ENCODE data around the gene IQSEC2. TPM values are rescaled to one million over a fixed set of nuclear protein-coding genes. Genes with fewer than 3 reads are reported as not detected.

The IQSEC2 gene
- total and polyA plus RNA-seq, 2 of the 8 experiments (the other 6 are each of a cell fraction or from before 2014, with no cell fraction given), result 6.1 to 54.9 TPM

DNA sequence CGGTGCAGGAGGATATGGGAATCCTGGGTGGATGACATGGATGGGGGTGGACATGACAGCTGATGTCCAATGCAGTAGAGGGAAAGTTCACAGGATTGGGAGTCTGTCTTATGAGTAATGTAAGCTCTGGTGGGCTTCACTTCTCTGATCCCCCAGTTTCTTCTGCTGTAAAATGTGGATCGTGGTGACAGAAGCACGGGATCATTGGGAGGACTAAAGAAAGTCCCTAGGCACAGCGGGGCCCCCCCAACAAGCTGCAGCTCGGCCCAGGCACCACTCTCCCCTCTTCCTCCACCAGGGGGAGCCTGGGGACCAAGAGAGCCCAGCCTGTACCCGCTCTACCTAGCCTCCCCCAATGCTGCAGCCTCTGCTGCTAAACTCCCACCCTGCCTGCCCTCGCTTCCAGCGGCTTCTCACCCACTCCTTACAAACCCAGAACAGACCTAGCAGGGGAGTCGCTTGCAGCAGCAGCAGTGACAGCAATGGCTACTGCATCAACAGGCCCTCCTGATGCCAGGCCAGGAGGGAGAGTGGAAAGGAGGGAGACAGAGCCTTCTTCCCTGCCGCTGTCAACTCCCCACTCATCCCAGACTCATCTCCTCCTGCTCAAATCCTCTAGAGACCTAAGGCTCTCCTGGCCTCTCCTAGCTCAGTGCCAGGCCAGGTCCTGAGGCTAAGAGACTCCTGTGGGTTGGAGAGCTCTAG is 36.1 kb upstream of the IQSEC2 start:
- FAIRE-seq, result no peak
- Histone ChIP-seq H3K27ac (ENCODE audit: low read depth, low read length) (no peak overlapping the region), H3K4ac (replicated peaks; ENCODE audit: insufficient read length, low read depth, low read length) (no peak overlapping the region), H3K79me2 (ENCODE audit: control insufficient read depth in 1 of 2, insufficient read depth in 2 of 2, low read length in 2 of 2) (peaks cover 5 to 57% of the 10 kb centered on the region in 2 experiments; a peak in 3 of 4 replicates), H4K8ac (ENCODE audit: extremely low read depth, insufficient read depth, low read length) (no peak overlapping the region), H3K56ac (replicated peaks; ENCODE audit: insufficient read length, low read depth, low read length) (no peak overlapping the region), H3K4me1 (replicated peaks in 1 of 4; ENCODE audit: control insufficient read depth in 3 of 4, insufficient read depth in 4 of 4, low read length in 3 of 4) (peaks cover 4 to 20% (median 7%) of the 10 kb centered on the region in 4 experiments), H3K23ac (ENCODE audit: insufficient read length) (no peak overlapping the region), H4K20me1 (replicated peaks in 1 of 2; ENCODE audit: control insufficient read depth in 1 of 2, insufficient read depth in 2 of 2, low read length in 2 of 2) (no peaks in the 10 kb centered on the region), H3K23me2 (ENCODE audit: low read depth, low read length) (peaks cover 13% of the 10 kb centered on the region; the same call in 1 of the 2 replicates), H3K79me1 (ENCODE audit: low read depth, low read length) (no peaks in the 10 kb centered on the region; the same call in 1 of the 2 replicates), H3K18ac (ENCODE audit: extremely low read depth, low read length) (no peak overlapping the region; the same call in 1 of the 2 replicates), H2BK5ac (ENCODE audit: low read depth, low read length) (no peak overlapping the region), H2BK15ac (ENCODE audit: low read length) (no peak overlapping the region), H2AK5ac (ENCODE audit: low read depth, low read length) (no peak overlapping the region), H4K91ac (replicated peaks; ENCODE audit: insufficient read length, low read length) (no peak overlapping the region), H3K27me3 (replicated peaks in 1 of 4; ENCODE audit: control insufficient read depth in 3 of 4, extremely low read depth in 1 of 4, insufficient read depth in 3 of 4, low read length in 3 of 4) (peaks cover 1 to 29% (median 16%) of the 10 kb centered on the region in 4 experiments; a peak in 6 of 7 replicates), H2BK120ac (replicated peaks; ENCODE audit: low read depth, low read length) (no peak overlapping the region), H2AFZ (ENCODE audit: low read length) (no peak overlapping the region), H3K4me2 (ENCODE audit: insufficient read depth in 1 of 2, low read depth in 2 of 2, low read length in 2 of 2) (peak overlapping the region; percentile 55 to 84), H2BK20ac (ENCODE audit: low read length) (no peak overlapping the region), H4K5ac (ENCODE audit: insufficient read length, low read depth, low read length) (no peak overlapping the region), H3K9me3 (ENCODE audit: insufficient read depth in 2 of 2, low read depth in 1 of 2, low read length in 1 of 2) (no peaks in the 10 kb centered on the region), H3K36me3 (ENCODE audit: control insufficient read depth in 2 of 4, insufficient read depth in 4 of 4, low read length in 3 of 4) (no peaks in the 10 kb centered on the region), H3K4me3 (ENCODE audit: extremely low read depth in 1 of 4, insufficient read depth in 2 of 4, low read depth in 3 of 4, low read length in 4 of 4) (peak overlapping the region in 2 of 4 experiments; percentile 3 to 19; a peak in 2 of 8 replicates), H3K14ac (ENCODE audit: insufficient read length) (no peak overlapping the region), H3K9ac (replicated peaks in 1 of 4; ENCODE audit: extremely low read depth in 1 of 4, low read depth in 3 of 4, low read length in 3 of 4) (no peak overlapping the region), H2BK12ac (ENCODE audit: low read depth, low read length) (no peak overlapping the region)
- 18% methylated on average over 9 of the region's 10 CpGs; no CpG with 5 or more reads in 1 of the 2 experiments for WGBS, 2 experiments (ENCODE audit: extremely low coverage in 1 of 2, insufficient coverage in 1 of 2, insufficient read length in 1 of 2, insufficient replicate concordance in 2 of 2, low coverage in 1 of 2, low lambda C conversion rate in 2 of 2, missing lambda C conversion rate in 1 of 2)
- ChIA-PET POLR2A (ENCODE audit: partially characterized antibody) (interaction anchor here (1.1 kb wide), 1 partner anchor 104 kb away, joined by 3 read pairs; the partner anchor contains the start of gene SMC1A), CTCF (ENCODE audit: partially characterized antibody) (interaction anchor here (0.5 to 5.1 kb wide), 31 partner anchors 9 to 177 kb away, joined by 3 to 78 read pairs (median 4); partner anchors contain the start of gene IQSEC2)
- peak; percentile 15 to 82 for DNase-seq (ENCODE audit: low read depth in 1 of 2, low spot score in 2 of 2)
- TF ChIP-seq, protein P1, sequence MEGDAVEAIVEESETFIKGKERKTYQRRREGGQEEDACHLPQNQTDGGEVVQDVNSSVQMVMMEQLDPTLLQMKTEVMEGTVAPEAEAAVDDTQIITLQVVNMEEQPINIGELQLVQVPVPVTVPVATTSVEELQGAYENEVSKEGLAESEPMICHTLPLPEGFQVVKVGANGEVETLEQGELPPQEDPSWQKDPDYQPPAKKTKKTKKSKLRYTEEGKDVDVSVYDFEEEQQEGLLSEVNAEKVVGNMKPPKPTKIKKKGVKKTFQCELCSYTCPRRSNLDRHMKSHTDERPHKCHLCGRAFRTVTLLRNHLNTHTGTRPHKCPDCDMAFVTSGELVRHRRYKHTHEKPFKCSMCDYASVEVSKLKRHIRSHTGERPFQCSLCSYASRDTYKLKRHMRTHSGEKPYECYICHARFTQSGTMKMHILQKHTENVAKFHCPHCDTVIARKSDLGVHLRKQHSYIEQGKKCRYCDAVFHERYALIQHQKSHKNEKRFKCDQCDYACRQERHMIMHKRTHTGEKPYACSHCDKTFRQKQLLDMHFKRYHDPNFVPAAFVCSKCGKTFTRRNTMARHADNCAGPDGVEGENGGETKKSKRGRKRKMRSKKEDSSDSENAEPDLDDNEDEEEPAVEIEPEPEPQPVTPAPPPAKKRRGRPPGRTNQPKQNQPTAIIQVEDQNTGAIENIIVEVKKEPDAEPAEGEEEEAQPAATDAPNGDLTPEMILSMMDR (IDR thresholded peaks at IDR 0.05; ENCODE audit: control extremely low read depth in 1 of 3, insufficient read depth in 1 of 3, low read depth in 1 of 3, low read length in 3 of 3), result peak in 2 of 3 experiments; percentile 68 to 72; a peak in 3 of 4 replicates
- no peak for TF ChIP-seq CREB1 (IDR thresholded peaks at IDR 0.05)
- TF ChIP-seq GTF2F1 (IDR thresholded peaks at IDR 0.05; ENCODE audit: borderline replicate concordance, low read depth, low read length), result no peak
- TF ChIP-seq FOSL1 (IDR thresholded peaks at IDR 0.05; ENCODE audit: insufficient read depth, low read depth, low read length), result no peak
- no peak for TF ChIP-seq CHD1 (IDR thresholded peaks at IDR 0.05; ENCODE audit: low read depth, low read length)
- 0 out of 4 replicates have a peak, but pooled peaks of 1 of the 2 experiments have one; percentile 42 for TF ChIP-seq SIN3A (conservative IDR thresholded peaks at IDR 0.05 in 1 of 2, IDR thresholded peaks at IDR 0.05 in 1 of 2; ENCODE audit: low read depth in 1 of 2, low read length in 2 of 2)
- no peak for TF ChIP-seq MAFK (IDR thresholded peaks at IDR 0.05; ENCODE audit: low read depth, low read length)
- TF ChIP-seq SIX5 (IDR thresholded peaks at IDR 0.05; ENCODE audit: low read depth, low read length), result no peak

Measured in H1 (cell line).